Measurements from ENCODE around the gene ANO2. TPM values are rescaled to one million over a fixed set of nuclear protein-coding genes. Genes with fewer than 3 reads are reported as not detected.

The ANO2 gene
- total and polyA plus RNA-seq, 4 donors = 2.4 to 30.8 (median 27.8) TPM; not detected in 1

DNA sequence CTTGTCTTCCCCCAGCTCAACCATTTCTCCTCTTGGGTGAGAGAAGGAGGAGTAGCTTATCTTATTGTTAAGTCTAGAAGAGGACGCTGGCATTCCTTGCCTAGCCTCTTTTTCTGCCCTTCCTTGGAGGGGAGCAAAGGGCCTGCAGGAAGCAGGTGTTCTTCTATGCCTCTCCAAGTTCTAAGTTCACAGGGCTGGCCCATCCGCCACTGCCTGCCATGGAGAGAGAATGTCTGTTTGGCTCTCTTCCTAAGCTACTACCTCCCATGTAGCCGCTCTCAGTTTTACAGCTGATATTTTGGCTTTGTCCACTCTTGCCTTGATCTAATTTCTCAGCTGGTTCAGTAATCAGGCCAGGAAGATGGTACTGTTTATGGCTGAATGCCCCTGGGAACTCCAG is 312.0 kb downstream of the ANO2 start:
- H3K36me3 ChIP-seq (ENCODE audit: control insufficient read depth in 1 of 2, insufficient read depth in 2 of 2, low read length in 1 of 2) = no peaks in the 10 kb centered on the region
- no peak overlapping the region for H3K27ac ChIP-seq (ENCODE audit: low read depth in 1 of 2, low read length in 2 of 2)
- intact Hi-C loops (cut with DNase I) = no loop called here
- DNase-seq (no peak), ATAC-seq (ENCODE audit: low FRiP score) (no peak)
- no peaks in the 10 kb centered on the region for H3K4me1 ChIP-seq (ENCODE audit: control insufficient read depth in 1 of 2, insufficient read depth in 2 of 2, low read length in 2 of 2)
- H3K4me3 ChIP-seq (ENCODE audit: low read length in 2 of 2) = no peak overlapping the region
- H3K9me3 ChIP-seq (ENCODE audit: control insufficient read depth, low read length) = no peaks in the 10 kb centered on the region
- no peaks in the 10 kb centered on the region for H3K27me3 ChIP-seq (ENCODE audit: control insufficient read depth in 1 of 2, insufficient read depth in 2 of 2, low read length in 1 of 2)
- WGBS, 2 donors = 94% methylated on average over 3 of the region's 3 CpGs

- ATAC-seq (ENCODE audit: low FRiP score) (no peak), DNase-seq (no peak)
- H3K27ac ChIP-seq (ENCODE audit: low read depth in 1 of 2, low read length in 2 of 2) = no peak overlapping the region
- WGBS, 2 donors = 48 to 51% methylated on average over 2 of the region's 2 CpGs
- no peaks in the 10 kb centered on the region for H3K9me3 ChIP-seq (ENCODE audit: control insufficient read depth, low read length)
- no peak overlapping the region for H3K4me3 ChIP-seq (ENCODE audit: low read length in 2 of 2)
- intact Hi-C loops (cut with DNase I) = no loop called here
- H3K4me1 ChIP-seq (ENCODE audit: control insufficient read depth in 1 of 2, insufficient read depth in 2 of 2, low read length in 2 of 2) = no peaks in the 10 kb centered on the region
- H3K36me3 ChIP-seq (ENCODE audit: control insufficient read depth in 1 of 2, insufficient read depth in 2 of 2, low read length in 1 of 2) = no peaks in the 10 kb centered on the region
- H3K27me3 ChIP-seq (ENCODE audit: control insufficient read depth in 1 of 2, insufficient read depth in 2 of 2, low read length in 1 of 2) = no peaks in the 10 kb centered on the region
Measured at GRCh38 chr12:5632453-5632852, 312.6 kb downstream of the ANO2 start.

DNA sequence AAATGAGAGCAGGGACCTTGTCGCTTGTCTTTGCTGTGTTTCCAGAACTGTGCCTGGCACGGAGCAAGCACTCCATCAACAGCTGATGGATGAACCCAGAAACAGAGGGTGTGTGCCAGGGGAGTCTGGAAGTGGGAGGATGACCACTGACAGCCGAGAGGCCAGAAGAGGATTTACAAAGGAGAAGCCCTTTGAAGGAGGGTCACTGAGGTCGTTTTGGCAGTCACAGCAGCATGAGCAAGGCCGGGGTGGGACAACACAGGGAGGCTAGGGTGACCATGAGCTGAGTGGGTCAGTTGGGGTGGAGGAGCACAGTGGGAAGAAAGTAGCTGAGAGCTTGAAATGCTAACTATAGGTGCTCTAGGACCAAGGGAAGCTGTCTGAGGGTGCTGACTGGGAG is 313.6 kb downstream of the ANO2 start:
- H3K27me3 ChIP-seq (ENCODE audit: control insufficient read depth in 1 of 2, insufficient read depth in 2 of 2, low read length in 1 of 2) = no peaks in the 10 kb centered on the region

GRCh38 chr12:5630726-5631125 is 314.3 kb downstream of the ANO2 start:
- intact Hi-C loops (cut with DNase I) = no loop called here
- WGBS, 2 donors = 97 to 99% methylated on average over 4 of the region's 4 CpGs

More for the DNA sequence above, 313.6 kb downstream of the ANO2 start:
- ATAC-seq (ENCODE audit: low FRiP score) = no peak
- no peak overlapping the region for H3K4me3 ChIP-seq (ENCODE audit: low read length in 2 of 2)
- H3K9me3 ChIP-seq (ENCODE audit: control insufficient read depth, low read length) = no peaks in the 10 kb centered on the region
- no peak overlapping the region for H3K27ac ChIP-seq (ENCODE audit: low read depth in 1 of 2, low read length in 2 of 2)
- H3K4me1 ChIP-seq (ENCODE audit: control insufficient read depth in 1 of 2, insufficient read depth in 2 of 2, low read length in 2 of 2) = no peaks in the 10 kb centered on the region
- no peaks in the 10 kb centered on the region for H3K36me3 ChIP-seq (ENCODE audit: control insufficient read depth in 1 of 2, insufficient read depth in 2 of 2, low read length in 1 of 2)
- no peak for DNase-seq
- 79% methylated on average over 5 of the region's 5 CpGs for WGBS, 2 donors
- intact Hi-C loops (cut with DNase I) = no loop called here

DNA sequence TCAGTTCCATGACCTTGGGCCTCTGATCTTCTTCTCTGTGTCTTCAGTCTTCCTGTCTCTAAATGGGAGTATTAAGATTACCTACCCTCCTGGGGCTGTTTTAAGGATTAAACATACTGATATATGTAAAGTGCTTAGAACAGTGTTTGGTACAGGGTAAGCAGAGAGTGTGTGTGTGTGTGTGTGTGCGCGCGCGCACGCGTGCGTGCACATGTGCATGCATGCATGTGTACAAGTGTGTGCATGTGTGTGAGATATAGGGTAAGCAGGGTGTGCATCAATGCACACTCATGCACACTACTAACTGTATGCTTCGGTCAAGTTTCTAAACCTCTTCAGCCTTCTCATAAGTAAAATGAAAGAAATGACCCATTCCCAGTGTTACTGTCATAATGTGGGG is 316.6 kb downstream of the ANO2 start:
- no peaks in the 10 kb centered on the region for H3K36me3 ChIP-seq (ENCODE audit: control insufficient read depth in 1 of 2, insufficient read depth in 2 of 2, low read length in 1 of 2)
- H3K4me3 ChIP-seq (ENCODE audit: low read length in 2 of 2) = no peak overlapping the region
- ATAC-seq (ENCODE audit: low FRiP score) (no peak), DNase-seq (no peak)
- 96 to 98% methylated on average over 8 of the region's 8 CpGs for WGBS, 2 donors
- no peaks in the 10 kb centered on the region for H3K4me1 ChIP-seq (ENCODE audit: control insufficient read depth in 1 of 2, insufficient read depth in 2 of 2, low read length in 2 of 2)
- no peak overlapping the region for H3K27ac ChIP-seq (ENCODE audit: low read depth in 1 of 2, low read length in 2 of 2)
- no peaks in the 10 kb centered on the region for H3K9me3 ChIP-seq (ENCODE audit: control insufficient read depth, low read length)
- H3K27me3 ChIP-seq (ENCODE audit: control insufficient read depth in 1 of 2, insufficient read depth in 2 of 2, low read length in 1 of 2) = no peaks in the 10 kb centered on the region
- intact Hi-C loops (cut with DNase I) = no loop called here

More at GRCh38 chr12:5630726-5631125, 314.3 kb downstream of the ANO2 start:
- no peaks in the 10 kb centered on the region for H3K36me3 ChIP-seq (ENCODE audit: control insufficient read depth in 1 of 2, insufficient read depth in 2 of 2, low read length in 1 of 2)
- H3K27me3 ChIP-seq (ENCODE audit: control insufficient read depth in 1 of 2, insufficient read depth in 2 of 2, low read length in 1 of 2) = no peaks in the 10 kb centered on the region
- DNase-seq = no peak
- no peak overlapping the region for H3K4me3 ChIP-seq (ENCODE audit: low read length in 2 of 2)
- ATAC-seq (ENCODE audit: low FRiP score) = no peak
- no peak overlapping the region for H3K27ac ChIP-seq (ENCODE audit: low read depth in 1 of 2, low read length in 2 of 2)
- no peaks in the 10 kb centered on the region for H3K9me3 ChIP-seq (ENCODE audit: control insufficient read depth, low read length)
- H3K4me1 ChIP-seq (ENCODE audit: control insufficient read depth in 1 of 2, insufficient read depth in 2 of 2, low read length in 2 of 2) = no peaks in the 10 kb centered on the region

GRCh38 chr12:5627053-5627630 is 317.9 kb downstream of the ANO2 start:
- 89 to 94% methylated on average over 8 of the region's 8 CpGs for WGBS, 2 donors
- no peak overlapping the region for H3K4me3 ChIP-seq (ENCODE audit: low read length in 2 of 2)
- no peaks in the 10 kb centered on the region for H3K27me3 ChIP-seq (ENCODE audit: control insufficient read depth in 1 of 2, insufficient read depth in 2 of 2, low read length in 1 of 2)
- DNase-seq (no peak), ATAC-seq (ENCODE audit: low FRiP score) (no peak)
- H3K4me1 ChIP-seq (ENCODE audit: control insufficient read depth in 1 of 2, insufficient read depth in 2 of 2, low read length in 2 of 2) = no peaks in the 10 kb centered on the region
- no peaks in the 10 kb centered on the region for H3K9me3 ChIP-seq (ENCODE audit: control insufficient read depth, low read length)
- intact Hi-C loops (cut with DNase I) = no loop called here
- H3K36me3 ChIP-seq (ENCODE audit: control insufficient read depth in 1 of 2, insufficient read depth in 2 of 2, low read length in 1 of 2) = no peaks in the 10 kb centered on the region
- no peak overlapping the region for H3K27ac ChIP-seq (ENCODE audit: low read depth in 1 of 2, low read length in 2 of 2)

- H3K4me3 ChIP-seq (ENCODE audit: low read length in 2 of 2) = no peak overlapping the region
- no peak for DNase-seq
- H3K27ac ChIP-seq (ENCODE audit: low read depth in 1 of 2, low read length in 2 of 2) = no peak overlapping the region
- no peak for ATAC-seq (ENCODE audit: low FRiP score)
- no peaks in the 10 kb centered on the region for H3K27me3 ChIP-seq (ENCODE audit: control insufficient read depth in 1 of 2, insufficient read depth in 2 of 2, low read length in 1 of 2)
- intact Hi-C loops (cut with DNase I) = no loop called here
- no peaks in the 10 kb centered on the region for H3K4me1 ChIP-seq (ENCODE audit: control insufficient read depth in 1 of 2, insufficient read depth in 2 of 2, low read length in 2 of 2)
- H3K36me3 ChIP-seq (ENCODE audit: control insufficient read depth in 1 of 2, insufficient read depth in 2 of 2, low read length in 1 of 2) = no peaks in the 10 kb centered on the region
- 97% methylated on average over 7 of the region's 7 CpGs for WGBS, 2 donors
- H3K9me3 ChIP-seq (ENCODE audit: control insufficient read depth, low read length) = no peaks in the 10 kb centered on the region
Measured at GRCh38 chr12:5626151-5626550, 318.9 kb downstream of the ANO2 start.

DNA sequence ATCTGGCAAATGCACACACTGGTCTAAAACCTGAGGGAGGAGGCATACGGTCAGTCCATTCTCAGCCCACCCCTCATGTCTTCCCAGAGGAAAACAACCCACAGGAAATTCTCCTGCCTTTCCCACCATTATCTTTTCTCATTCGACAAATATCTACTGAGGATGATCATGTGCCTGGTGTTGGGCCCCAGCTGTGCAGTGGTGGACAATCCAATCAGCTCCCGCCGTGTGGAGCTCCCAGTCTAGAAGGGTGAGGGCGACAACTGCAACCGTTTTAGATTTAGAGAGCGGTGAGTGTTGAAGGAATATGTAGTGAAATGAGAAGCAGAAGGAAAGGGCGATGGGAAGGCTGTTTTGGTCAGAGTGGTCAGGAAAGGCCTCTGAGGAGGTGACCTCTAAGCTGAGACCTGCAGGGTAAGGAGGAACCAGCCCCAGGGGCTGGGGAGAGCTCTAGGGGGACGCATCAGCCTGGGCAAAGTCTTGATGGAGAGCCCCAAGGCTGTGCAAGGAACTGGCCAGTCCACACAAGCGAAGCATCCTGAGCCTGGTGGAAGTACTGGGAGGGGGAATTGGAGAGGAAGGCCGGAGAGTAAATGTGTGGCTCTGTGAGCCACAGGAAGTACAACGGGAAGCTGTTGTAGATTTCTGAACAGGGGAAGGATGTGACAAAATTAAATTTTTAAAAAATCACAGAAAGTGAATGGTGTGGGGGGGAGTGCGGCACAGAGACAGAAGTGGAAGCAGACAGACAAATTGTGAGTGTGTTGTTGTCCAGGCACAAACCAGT is 320.4 kb downstream of the ANO2 start:
- no peak for DNase-seq

DNA sequence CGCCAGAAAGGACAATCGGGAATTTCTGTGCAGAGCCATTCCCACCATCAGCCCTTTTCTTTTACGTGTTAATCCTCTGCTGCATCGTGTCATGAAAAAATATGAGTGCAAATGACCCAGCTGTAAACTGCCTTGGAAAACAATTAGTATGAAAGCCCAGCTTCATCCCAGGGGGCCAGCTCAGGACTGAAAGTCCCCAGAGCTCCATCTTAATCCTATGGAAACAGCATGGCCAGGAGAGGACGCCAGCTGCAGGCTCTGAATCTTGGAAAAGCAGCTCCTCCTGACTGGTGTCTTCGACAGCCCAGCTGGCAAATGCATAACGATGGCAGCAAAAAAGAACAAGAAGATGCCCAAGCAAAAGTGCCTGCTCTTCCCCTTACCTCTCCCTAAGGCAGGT is 321.6 kb downstream of the ANO2 start:
- 88 to 92% methylated on average over 7 of the region's 7 CpGs for WGBS, 2 donors
- H3K36me3 ChIP-seq (ENCODE audit: control insufficient read depth in 1 of 2, insufficient read depth in 2 of 2, low read length in 1 of 2) = no peaks in the 10 kb centered on the region

More for the DNA sequence above, 320.4 kb downstream of the ANO2 start:
- Histone ChIP-seq H3K4me3 (ENCODE audit: low read length in 2 of 2) (no peak overlapping the region), H3K27me3 (ENCODE audit: control insufficient read depth in 1 of 2, insufficient read depth in 2 of 2, low read length in 1 of 2) (no peaks in the 10 kb centered on the region), H3K4me1 (ENCODE audit: control insufficient read depth in 1 of 2, insufficient read depth in 2 of 2, low read length in 2 of 2) (no peaks in the 10 kb centered on the region), H3K9me3 (ENCODE audit: control insufficient read depth, low read length) (no peaks in the 10 kb centered on the region), H3K27ac (ENCODE audit: low read depth in 1 of 2, low read length in 2 of 2) (no peak overlapping the region), H3K36me3 (ENCODE audit: control insufficient read depth in 1 of 2, insufficient read depth in 2 of 2, low read length in 1 of 2) (no peaks in the 10 kb centered on the region)
- intact Hi-C loops (cut with DNase I) = no loop called here
- ATAC-seq (ENCODE audit: low FRiP score) = no peak
- WGBS, 2 donors = 91 to 96% methylated on average over 13 of the region's 13 CpGs

More for the DNA sequence above, 321.6 kb downstream of the ANO2 start:
- H3K4me1 ChIP-seq (ENCODE audit: control insufficient read depth in 1 of 2, insufficient read depth in 2 of 2, low read length in 2 of 2) = no peaks in the 10 kb centered on the region
- ATAC-seq (ENCODE audit: low FRiP score) = no peak
- no peak overlapping the region for H3K27ac ChIP-seq (ENCODE audit: low read depth in 1 of 2, low read length in 2 of 2)
- H3K4me3 ChIP-seq (ENCODE audit: low read length in 2 of 2) = no peak overlapping the region
- H3K9me3 ChIP-seq (ENCODE audit: control insufficient read depth, low read length) = no peaks in the 10 kb centered on the region
- no peaks in the 10 kb centered on the region for H3K27me3 ChIP-seq (ENCODE audit: control insufficient read depth in 1 of 2, insufficient read depth in 2 of 2, low read length in 1 of 2)
- intact Hi-C loops (cut with DNase I) = no loop called here
- DNase-seq = no peak

Measured in aorta (tissue), 5 donors.